Brain microvascular endothelial cell (primary cell): Measurements from ENCODE around the gene RNF26.

Experiments used
- DNase-seq: peaks from one replicate; pipeline ENCODE4 v3.0.0-alpha.2; 2020
- H3K27ac ChIP-seq: fragments of 250-450 bp; sonication (Bioruptor Pico); 2 replicates; pipeline ENCODE4 v1.5.1; 2020; ENCODE audit warnings: mild to moderate bottlenecking, moderate library complexity
- H3K27me3 ChIP-seq: fragments of 250-450 bp; sonication (Bioruptor Pico); replicated peaks from 2 replicates; pipeline ENCODE4 v1.5.1; 2020; ENCODE audit warnings: mild to moderate bottlenecking
- H3K36me3 ChIP-seq: fragments of 250-450 bp; sonication (Bioruptor Pico); replicated peaks from 2 replicates; pipeline ENCODE4 v1.5.1; 2020; ENCODE audit warnings: mild to moderate bottlenecking
- H3K4me3 ChIP-seq: 2 replicates; pipeline ENCODE4 v1.5.1; 2011; ENCODE audit warnings: low read depth, mild to moderate bottlenecking, control low read depth, low read length, moderate library complexity
- in situ Hi-C: cut with HindIII; loops from 2 replicates; pipeline ENCODE4 v1.10.0; 2017; ENCODE audit warnings: low sequenced_read_pairs, low pct_ligation_motif_present
- TF ChIP-seq, protein P1 (sequence below): IDR thresholded peaks from 2 replicates; pipeline ENCODE4 v1.5.1; 2011; ENCODE audit warnings: low read depth, mild to moderate bottlenecking, moderate library complexity, low read length, control low read depth, inconsistent platforms; ENCODE audit errors: missing control alignments

The RNF26 gene

GRCh38 chr11:119366690-119367620 lies 32.6 kb downstream of the RNF26 start:
- no peak for DNase-seq
- TF ChIP-seq, protein P1, sequence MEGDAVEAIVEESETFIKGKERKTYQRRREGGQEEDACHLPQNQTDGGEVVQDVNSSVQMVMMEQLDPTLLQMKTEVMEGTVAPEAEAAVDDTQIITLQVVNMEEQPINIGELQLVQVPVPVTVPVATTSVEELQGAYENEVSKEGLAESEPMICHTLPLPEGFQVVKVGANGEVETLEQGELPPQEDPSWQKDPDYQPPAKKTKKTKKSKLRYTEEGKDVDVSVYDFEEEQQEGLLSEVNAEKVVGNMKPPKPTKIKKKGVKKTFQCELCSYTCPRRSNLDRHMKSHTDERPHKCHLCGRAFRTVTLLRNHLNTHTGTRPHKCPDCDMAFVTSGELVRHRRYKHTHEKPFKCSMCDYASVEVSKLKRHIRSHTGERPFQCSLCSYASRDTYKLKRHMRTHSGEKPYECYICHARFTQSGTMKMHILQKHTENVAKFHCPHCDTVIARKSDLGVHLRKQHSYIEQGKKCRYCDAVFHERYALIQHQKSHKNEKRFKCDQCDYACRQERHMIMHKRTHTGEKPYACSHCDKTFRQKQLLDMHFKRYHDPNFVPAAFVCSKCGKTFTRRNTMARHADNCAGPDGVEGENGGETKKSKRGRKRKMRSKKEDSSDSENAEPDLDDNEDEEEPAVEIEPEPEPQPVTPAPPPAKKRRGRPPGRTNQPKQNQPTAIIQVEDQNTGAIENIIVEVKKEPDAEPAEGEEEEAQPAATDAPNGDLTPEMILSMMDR, result no peak
- H3K4me3 ChIP-seq, result no peak overlapping the region
- H3K36me3 ChIP-seq, result no peaks in the 10 kb centered on the region
- in situ Hi-C loops, result no loop called here
- H3K27me3 ChIP-seq, result peaks cover 33% of the 10 kb centered on the region
- no peak overlapping the region for H3K27ac ChIP-seq

GRCh38 chr11:119367661-119368120 lies 33.4 kb downstream of the RNF26 start:
- Histone ChIP-seq H3K27ac (no peak overlapping the region), H3K27me3 (peaks cover 33% of the 10 kb centered on the region), H3K4me3 (no peak overlapping the region), H3K36me3 (no peaks in the 10 kb centered on the region)
- DNase-seq, result no peak
- in situ Hi-C loops, result no loop called here
- TF ChIP-seq, protein P1, result no peak

- H3K36me3 ChIP-seq, result no peaks in the 10 kb centered on the region
- no peak for DNase-seq
- TF ChIP-seq, protein P1, result no peak
- H3K4me3 ChIP-seq, result no peak overlapping the region
- no peak overlapping the region for H3K27ac ChIP-seq
- in situ Hi-C loops, result no loop called here
- H3K27me3 ChIP-seq, result peaks cover 29% of the 10 kb centered on the region
Observed at GRCh38 chr11:119368121-119369034, 34.1 kb downstream of the RNF26 start.

GRCh38 chr11:119369132-119369925 lies 35.0 kb downstream of the RNF26 start:
- H3K4me3 ChIP-seq, result no peak overlapping the region
- in situ Hi-C loops, result no loop called here
- TF ChIP-seq, protein P1, result no peak
- DNase-seq, result no peak
- H3K27me3 ChIP-seq, result peaks cover 25% of the 10 kb centered on the region
- H3K36me3 ChIP-seq, result no peaks in the 10 kb centered on the region
- no peak overlapping the region for H3K27ac ChIP-seq

DNA sequence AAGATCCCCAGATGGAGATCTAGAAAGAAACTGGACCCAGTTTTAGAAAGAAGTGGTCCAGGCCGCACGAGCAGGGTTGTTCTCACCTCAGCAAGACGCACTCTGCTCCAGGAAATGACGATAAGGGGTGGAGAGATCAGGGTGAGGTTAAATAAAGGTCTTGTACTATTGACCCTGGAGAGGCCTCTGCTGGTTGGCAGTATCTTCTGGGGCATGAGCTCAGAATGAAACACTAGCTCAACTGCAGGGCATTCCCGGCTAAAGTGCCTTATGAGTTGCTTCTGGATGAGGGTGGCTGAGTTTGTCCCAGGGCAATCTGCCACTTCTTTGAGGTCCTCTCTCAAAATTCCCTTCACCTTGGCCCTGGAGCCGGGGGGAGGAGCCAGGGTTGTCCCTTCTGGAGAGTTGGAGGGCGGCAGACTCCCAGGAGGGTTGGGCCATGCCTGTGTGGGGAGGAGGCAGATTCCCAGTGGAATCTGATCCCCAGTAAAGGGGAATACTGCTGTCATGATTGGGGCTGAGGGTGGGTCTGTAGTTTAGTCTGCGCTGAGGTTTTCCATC lies 36.2 kb downstream of the RNF26 start:
- Histone ChIP-seq H3K4me3 (no peak overlapping the region), H3K27ac (no peak overlapping the region), H3K27me3 (peaks cover 14% of the 10 kb centered on the region), H3K36me3 (no peaks in the 10 kb centered on the region)
- in situ Hi-C loops, result no loop called here
- TF ChIP-seq, protein P1, result no peak
- no peak for DNase-seq
